Measurements from ENCODE around the gene ERC1. TPM values are rescaled to one million over a fixed set of nuclear protein-coding genes. Genes with fewer than 3 reads are reported as not detected.

The ERC1 gene
- total RNA-seq, 5 donors from 2014 or later (not counting 1 experiment from before 2014, with no cell fraction given) = 41.8 to 68.0 (median 46.5) TPM

- CTCF ChIA-PET = no interaction called here
These were observed 510.8 kb downstream of the ERC1 start for GRCh38 chr12:1501695-1502378.

DNA sequence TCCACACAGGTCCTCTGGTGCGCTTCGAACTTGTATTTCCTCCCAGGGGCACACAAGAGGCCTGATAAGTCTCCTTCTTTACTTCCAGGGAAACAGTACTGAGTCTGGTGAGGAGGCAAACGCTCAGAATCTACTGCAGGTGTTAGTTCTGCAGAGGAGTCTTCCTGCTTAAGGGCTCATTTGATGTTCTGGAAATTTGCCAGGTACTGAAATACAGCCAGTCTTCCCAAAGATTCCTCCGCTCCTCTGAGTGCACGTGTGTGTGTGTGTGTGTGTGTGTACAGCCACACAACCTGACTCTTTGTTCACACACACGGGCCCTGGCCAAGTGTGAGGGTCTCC is 511.3 kb downstream of the ERC1 start:
- Mint-ChIP-seq H3K27ac (no peak overlapping the region), H3K4me3 (no peak overlapping the region), H3K4me1 (peaks cover 12 to 18% (median 16%) of the 10 kb centered on the region in 3 donors), H3K27me3 (peaks cover 18 to 39% of the 10 kb centered on the region in 2 donors), H3K9me3 (no peaks in the 10 kb centered on the region), H3K36me3 (no peaks in the 10 kb centered on the region)
- peaks cover 0 to 13% of the 10 kb centered on the region in 2 experiments for H3K4me1 ChIP-seq (ENCODE audit: control insufficient read depth in 1 of 2, extremely low read depth in 1 of 2, insufficient read depth in 2 of 2, low read length in 2 of 2)
- peaks cover 0 to 48% of the 10 kb centered on the region in 2 experiments for H3K27me3 ChIP-seq (replicated peaks in 1 of 2; ENCODE audit: control insufficient read depth in 2 of 2, extremely low read depth in 1 of 2, insufficient read depth in 2 of 2, low read length in 1 of 2)
- ATAC-seq (replicated peaks in 1 of 4) = no peak
- peaks cover 0 to 3% of the 10 kb centered on the region in 2 donors for H3K36me3 ChIP-seq (ENCODE audit: control insufficient read depth in 2 of 2, extremely low read depth in 1 of 2, insufficient read depth in 1 of 2, low read length in 1 of 2)
- no peak for DNase-seq
- no peak overlapping the region for H3K4me3 ChIP-seq (ENCODE audit: control insufficient read depth in 1 of 2, extremely low read depth in 1 of 2, low read length in 1 of 2)
- no peaks in the 10 kb centered on the region for H3K9me3 ChIP-seq
- CTCF ChIA-PET = no interaction called here
- WGBS (ENCODE audit: insufficient coverage) = 69% methylated on average over 2 of the region's 6 CpGs
- H3K27ac ChIP-seq (ENCODE audit: low read length) = no peak overlapping the region
- POLR2A ChIA-PET = no interaction called here

More at GRCh38 chr12:1501695-1502378, 510.8 kb downstream of the ERC1 start:
- Mint-ChIP-seq H3K4me1 (peaks cover 12 to 18% (median 16%) of the 10 kb centered on the region in 3 donors), H3K27me3 (peaks cover 18 to 39% of the 10 kb centered on the region in 2 donors), H3K36me3 (no peaks in the 10 kb centered on the region), H3K9me3 (no peaks in the 10 kb centered on the region), H3K27ac (no peak overlapping the region), H3K4me3 (no peak overlapping the region)
- ATAC-seq (replicated peaks in 1 of 4) = no peak
- POLR2A ChIA-PET = no interaction called here
- Histone ChIP-seq H3K27ac (ENCODE audit: low read length) (no peak overlapping the region), H3K27me3 (replicated peaks in 1 of 2; ENCODE audit: control insufficient read depth in 2 of 2, extremely low read depth in 1 of 2, insufficient read depth in 2 of 2, low read length in 1 of 2) (peaks cover 0 to 48% of the 10 kb centered on the region in 2 experiments), H3K4me3 (ENCODE audit: control insufficient read depth in 1 of 2, extremely low read depth in 1 of 2, low read length in 1 of 2) (no peak overlapping the region), H3K4me1 (ENCODE audit: control insufficient read depth in 1 of 2, extremely low read depth in 1 of 2, insufficient read depth in 2 of 2, low read length in 2 of 2) (peaks cover 0 to 13% of the 10 kb centered on the region in 2 experiments), H3K9me3 (no peaks in the 10 kb centered on the region), H3K36me3 (ENCODE audit: control insufficient read depth in 2 of 2, extremely low read depth in 1 of 2, insufficient read depth in 1 of 2, low read length in 1 of 2) (peaks cover 0 to 3% of the 10 kb centered on the region in 2 donors)
- DNase-seq = no peak
- 87% methylated on average over 16 of the region's 19 CpGs for WGBS (ENCODE audit: insufficient coverage)

DNA sequence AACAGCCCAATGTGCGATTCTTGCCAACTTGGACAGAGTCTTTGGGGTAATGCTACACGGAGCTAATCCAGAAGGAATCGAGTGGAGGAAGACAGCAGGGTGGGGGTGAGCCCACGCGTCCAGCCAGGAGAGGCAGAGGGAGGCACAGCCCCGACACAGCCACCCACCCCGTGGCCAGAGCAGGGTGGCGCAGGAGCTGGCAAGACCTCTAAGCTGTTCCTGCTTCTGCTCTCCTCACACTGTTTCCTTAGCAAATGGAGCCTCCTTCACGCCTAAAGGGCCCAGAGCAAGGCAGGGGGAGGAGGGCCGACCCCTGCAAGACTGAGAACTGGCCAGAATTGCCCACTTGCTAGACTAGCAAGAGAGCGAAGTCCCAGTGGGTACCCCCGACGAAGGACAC is 511.8 kb downstream of the ERC1 start:
- Histone ChIP-seq H3K9me3 (no peaks in the 10 kb centered on the region), H3K27me3 (replicated peaks in 1 of 2; ENCODE audit: control insufficient read depth in 2 of 2, extremely low read depth in 1 of 2, insufficient read depth in 2 of 2, low read length in 1 of 2) (peaks cover 0 to 48% of the 10 kb centered on the region in 2 experiments), H3K27ac (ENCODE audit: low read length) (no peak overlapping the region), H3K36me3 (ENCODE audit: control insufficient read depth in 2 of 2, extremely low read depth in 1 of 2, insufficient read depth in 1 of 2, low read length in 1 of 2) (peaks cover 0 to 3% of the 10 kb centered on the region in 2 donors), H3K4me3 (ENCODE audit: control insufficient read depth in 1 of 2, extremely low read depth in 1 of 2, low read length in 1 of 2) (no peak overlapping the region), H3K4me1 (ENCODE audit: control insufficient read depth in 1 of 2, extremely low read depth in 1 of 2, insufficient read depth in 2 of 2, low read length in 2 of 2) (peaks cover 0 to 13% of the 10 kb centered on the region in 2 experiments)
- DNase-seq (no peak), ATAC-seq (replicated peaks in 1 of 4) (no peak)
- peaks cover 18 to 39% of the 10 kb centered on the region in 2 donors for H3K27me3 Mint-ChIP-seq
- 89% methylated on average over 8 of the region's 13 CpGs for WGBS (ENCODE audit: insufficient coverage)
- H3K4me1 Mint-ChIP-seq = peaks cover 12 to 18% (median 16%) of the 10 kb centered on the region in 3 donors
- H3K4me3 Mint-ChIP-seq = no peak overlapping the region
- POLR2A ChIA-PET = no interaction called here
- H3K27ac Mint-ChIP-seq = no peak overlapping the region
- CTCF ChIA-PET = no interaction called here
- H3K36me3 Mint-ChIP-seq = no peaks in the 10 kb centered on the region
- no peaks in the 10 kb centered on the region for H3K9me3 Mint-ChIP-seq

GRCh38 chr12:1503281-1503711 is 512.3 kb downstream of the ERC1 start:
- Mint-ChIP-seq H3K4me3 (no peak overlapping the region), H3K4me1 (peaks cover 12 to 18% (median 16%) of the 10 kb centered on the region in 3 donors), H3K9me3 (no peaks in the 10 kb centered on the region), H3K27me3 (peaks cover 18 to 39% of the 10 kb centered on the region in 2 donors), H3K36me3 (no peaks in the 10 kb centered on the region), H3K27ac (no peak overlapping the region)
- Histone ChIP-seq H3K9me3 (no peaks in the 10 kb centered on the region), H3K4me3 (ENCODE audit: control insufficient read depth in 1 of 2, extremely low read depth in 1 of 2, low read length in 1 of 2) (no peak overlapping the region), H3K4me1 (ENCODE audit: control insufficient read depth in 1 of 2, extremely low read depth in 1 of 2, insufficient read depth in 2 of 2, low read length in 2 of 2) (peaks cover 0 to 13% of the 10 kb centered on the region in 2 experiments), H3K27ac (ENCODE audit: low read length) (no peak overlapping the region), H3K36me3 (ENCODE audit: control insufficient read depth in 2 of 2, extremely low read depth in 1 of 2, insufficient read depth in 1 of 2, low read length in 1 of 2) (peaks cover 0 to 3% of the 10 kb centered on the region in 2 donors), H3K27me3 (replicated peaks in 1 of 2; ENCODE audit: control insufficient read depth in 2 of 2, extremely low read depth in 1 of 2, insufficient read depth in 2 of 2, low read length in 1 of 2) (peaks cover 0 to 48% of the 10 kb centered on the region in 2 experiments)
- ATAC-seq (replicated peaks in 1 of 4) (no peak), DNase-seq (no peak)
- CTCF ChIA-PET = no interaction called here
- WGBS (ENCODE audit: insufficient coverage) = 85% methylated on average over 19 of the region's 22 CpGs
- POLR2A ChIA-PET = no interaction called here

DNA sequence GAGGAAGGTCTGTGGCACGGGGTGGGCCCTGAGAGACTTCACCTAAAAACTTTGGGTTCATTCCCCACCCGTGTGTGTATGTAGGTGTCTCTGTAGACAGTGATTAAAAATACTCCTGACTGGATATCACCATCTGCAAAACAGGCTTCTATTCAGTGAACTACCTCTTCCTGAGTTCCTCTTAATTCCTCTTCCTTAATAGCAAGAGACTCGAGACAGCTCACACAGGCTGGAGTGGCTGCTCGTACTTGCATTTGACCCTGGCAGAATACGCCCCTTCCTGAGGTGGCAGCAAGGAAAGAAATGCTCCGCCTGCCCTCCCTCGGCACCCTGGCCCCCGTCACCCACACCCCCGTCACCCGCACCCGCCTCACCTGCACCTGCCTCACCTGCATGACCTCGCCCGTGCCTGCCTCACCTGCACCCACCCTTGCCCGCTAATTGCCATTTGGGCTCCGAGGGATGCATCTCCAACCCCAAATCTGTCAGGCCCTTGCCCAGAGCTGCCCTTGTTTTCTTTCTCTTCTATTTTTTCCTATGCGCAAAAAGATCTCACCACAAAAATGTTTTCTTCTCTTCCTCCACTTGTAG is 513.4 kb downstream of the ERC1 start:
- peak overlapping the region in 2 of 3 donors; percentile 46 to 82 for H3K4me3 Mint-ChIP-seq
- peak in 2 of 4 experiments; percentile 24 to 43 for ATAC-seq (replicated peaks in 1 of 4)
- H3K36me3 Mint-ChIP-seq = no peaks in the 10 kb centered on the region

DNA sequence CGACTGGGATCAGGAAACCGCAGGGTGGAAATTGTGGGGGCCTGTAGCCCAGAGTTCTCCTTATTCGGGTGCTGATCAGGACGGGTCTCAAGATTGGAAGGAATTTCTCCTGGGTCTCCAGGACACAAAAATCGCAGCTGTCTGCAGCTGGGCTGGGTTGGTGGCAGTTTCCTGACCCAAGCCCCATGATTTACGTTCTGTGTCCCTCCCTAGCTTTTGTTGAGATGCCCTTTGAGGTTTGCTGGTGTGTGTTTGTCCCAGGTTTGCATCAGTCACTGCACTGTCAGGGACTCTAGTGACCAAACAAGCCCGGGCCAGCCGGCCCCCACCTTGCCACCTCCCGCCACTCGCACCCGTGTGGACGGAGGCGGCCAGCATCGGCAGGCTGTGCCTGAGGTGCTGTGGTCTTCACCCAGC is 513.9 kb downstream of the ERC1 start:
- CTCF ChIA-PET = no interaction called here
- Histone ChIP-seq H3K36me3 (ENCODE audit: control insufficient read depth in 2 of 2, extremely low read depth in 1 of 2, insufficient read depth in 1 of 2, low read length in 1 of 2) (peaks cover 0 to 3% of the 10 kb centered on the region in 2 donors), H3K4me1 (ENCODE audit: control insufficient read depth in 1 of 2, extremely low read depth in 1 of 2, insufficient read depth in 2 of 2, low read length in 2 of 2) (peaks cover 0 to 13% of the 10 kb centered on the region in 2 experiments), H3K27ac (ENCODE audit: low read length) (no peak overlapping the region), H3K4me3 (ENCODE audit: control insufficient read depth in 1 of 2, extremely low read depth in 1 of 2, low read length in 1 of 2) (peak overlapping the region in 1 of 2 donors; percentile 29), H3K9me3 (no peaks in the 10 kb centered on the region), H3K27me3 (replicated peaks in 1 of 2; ENCODE audit: control insufficient read depth in 2 of 2, extremely low read depth in 1 of 2, insufficient read depth in 2 of 2, low read length in 1 of 2) (peaks cover 0 to 53% of the 10 kb centered on the region in 2 experiments)
- peaks cover 12 to 18% (median 16%) of the 10 kb centered on the region in 3 donors for H3K4me1 Mint-ChIP-seq
- H3K36me3 Mint-ChIP-seq = no peaks in the 10 kb centered on the region
- H3K27ac Mint-ChIP-seq = no peak overlapping the region
- 42% methylated on average over 11 of the region's 14 CpGs for WGBS (ENCODE audit: insufficient coverage)
- ATAC-seq (replicated peaks in 1 of 4) (peak in 1 of 4 experiments; percentile 9), DNase-seq (no peak)
- H3K27me3 Mint-ChIP-seq = peaks cover 18 to 42% of the 10 kb centered on the region in 2 donors
- POLR2A ChIA-PET = no interaction called here
- H3K9me3 Mint-ChIP-seq = no peaks in the 10 kb centered on the region
- H3K4me3 Mint-ChIP-seq = peak overlapping the region; percentile 14 to 82 (median 46)

More for the DNA sequence above, 513.4 kb downstream of the ERC1 start:
- no peaks in the 10 kb centered on the region for H3K9me3 ChIP-seq
- peak in 1 of 35 experiments; percentile 7 for DNase-seq
- no peaks in the 10 kb centered on the region for H3K9me3 Mint-ChIP-seq
- CTCF ChIA-PET = no interaction called here
- WGBS (ENCODE audit: insufficient coverage) = 3% methylated on average over 13 of the region's 16 CpGs
- POLR2A ChIA-PET = no interaction called here
- peak overlapping the region in 1 of 2 donors; percentile 29 for H3K4me3 ChIP-seq (ENCODE audit: control insufficient read depth in 1 of 2, extremely low read depth in 1 of 2, low read length in 1 of 2)
- peaks cover 18 to 40% of the 10 kb centered on the region in 2 donors for H3K27me3 Mint-ChIP-seq
- H3K36me3 ChIP-seq (ENCODE audit: control insufficient read depth in 2 of 2, extremely low read depth in 1 of 2, insufficient read depth in 1 of 2, low read length in 1 of 2) = peaks cover 0 to 3% of the 10 kb centered on the region in 2 donors
- peaks cover 0 to 13% of the 10 kb centered on the region in 2 experiments for H3K4me1 ChIP-seq (ENCODE audit: control insufficient read depth in 1 of 2, extremely low read depth in 1 of 2, insufficient read depth in 2 of 2, low read length in 2 of 2)
- H3K27ac Mint-ChIP-seq = no peak overlapping the region
- peaks cover 0 to 50% of the 10 kb centered on the region in 2 experiments for H3K27me3 ChIP-seq (replicated peaks in 1 of 2; ENCODE audit: control insufficient read depth in 2 of 2, extremely low read depth in 1 of 2, insufficient read depth in 2 of 2, low read length in 1 of 2)
- H3K4me1 Mint-ChIP-seq = peaks cover 12 to 18% (median 16%) of the 10 kb centered on the region in 3 donors
- no peak overlapping the region for H3K27ac ChIP-seq (ENCODE audit: low read length)

All from T-cell (primary cell).